ENCODE data around the gene FKBP4.
A peak's percentile ranks its signal among the peaks of the same experiment; 100 is the strongest.

The FKBP4 gene

GRCh38 chr12:2813214-2814185, 18.7 kb downstream of the FKBP4 start:
- peak in 3 of 5 donors; percentile 23 to 63 (median 44) for DNase-seq

- DNase-seq = no peak
Measured at GRCh38 chr12:2819810-2820209, 25.0 kb downstream of the FKBP4 start.

GRCh38 chr12:2820432-2820831, 25.7 kb downstream of the FKBP4 start:
- no peak for DNase-seq

GRCh38 chr12:2823483-2823882, 28.7 kb downstream of the FKBP4 start:
- DNase-seq = no peak

GRCh38 chr12:2824541-2824940, 29.8 kb downstream of the FKBP4 start:
- DNase-seq = no peak

- DNase-seq = no peak
Measured at GRCh38 chr12:2825132-2825531, 30.4 kb downstream of the FKBP4 start.

GRCh38 chr12:2826036-2826435, 31.3 kb downstream of the FKBP4 start:
- no peak for DNase-seq

GRCh38 chr12:2826721-2827515, 32.1 kb downstream of the FKBP4 start:
- DNase-seq = no peak

GRCh38 chr12:2829275-2829674, 34.5 kb downstream of the FKBP4 start:
- no peak for DNase-seq

- no peak for DNase-seq
Measured at GRCh38 chr12:2832550-2833127, 37.9 kb downstream of the FKBP4 start.

- no peak for DNase-seq
Measured at GRCh38 chr12:2833327-2833726, 38.6 kb downstream of the FKBP4 start.

GRCh38 chr12:2833810-2834209, 39.0 kb downstream of the FKBP4 start:
- no peak for DNase-seq

GRCh38 chr12:2834581-2835491, 40.1 kb downstream of the FKBP4 start, which contains the start of gene NRIP2:
Gene NRIP2 (minus strand): TSS chr12:2835035. CDS start chr12:2834983, 52 bp downstream.
- DNase-seq = no peak

GRCh38 chr12:2835691-2836403, 41.1 kb downstream of the FKBP4 start:
- no peak for DNase-seq

GRCh38 chr12:2836574-2836973, 41.8 kb downstream of the FKBP4 start:
- DNase-seq = no peak

GRCh38 chr12:2841056-2841650, 46.4 kb downstream of the FKBP4 start:
- DNase-seq = no peak

- DNase-seq = no peak
Measured at GRCh38 chr12:2842948-2843347, 48.2 kb downstream of the FKBP4 start.

GRCh38 chr12:2844786-2845185, 50.0 kb downstream of the FKBP4 start:
- no peak for DNase-seq

- DNase-seq = no peak
Measured at GRCh38 chr12:2845280-2845679, 50.5 kb downstream of the FKBP4 start.

GRCh38 chr12:2851931-2852330, 57.2 kb downstream of the FKBP4 start:
- no peak for DNase-seq

GRCh38 chr12:2853626-2854025, 58.9 kb downstream of the FKBP4 start:
- peak in 3 of 5 donors; percentile 19 to 23 (median 20) for DNase-seq
